CD4-positive, alpha-beta T cell treated with Interleukin-4 for 1 hour (primary cell): ENCODE results near the gene KRR1.
"Not testable (repeated sequence)": the region's sequence is repeated elsewhere in the genome, so short reads cannot be mapped to it uniquely, and the experiment has no call there.

Source experiments
- DNase-seq, 2 donors: peaks; one replicate each; pipeline ENCODE4 v3.0.0-alpha.2; 2020 to 2022

The KRR1 gene

GRCh38 chr12:75522124-75522523 is 10.7 kb upstream of the KRR1 start:
- not testable (repeated sequence) for DNase-seq

DNA sequence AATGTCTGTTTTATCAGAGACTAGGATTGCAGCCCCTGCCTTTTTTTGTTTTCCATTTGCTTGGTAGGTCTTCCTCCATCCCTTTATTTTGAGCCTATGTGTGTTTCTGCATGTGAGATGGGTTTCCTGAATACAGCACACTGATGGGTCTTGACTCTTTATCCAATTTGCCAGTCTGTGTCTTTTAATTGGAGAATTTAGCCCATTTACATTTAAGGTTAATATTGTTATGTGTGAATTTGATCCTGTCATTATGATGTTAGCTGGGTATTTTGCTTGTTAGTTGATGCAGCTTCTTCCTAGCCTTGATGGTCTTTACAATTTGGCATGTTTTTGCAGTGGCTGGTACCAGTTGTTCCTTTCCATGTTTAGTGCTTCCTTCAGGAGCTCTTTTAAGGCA is 9.8 kb upstream of the KRR1 start:
- not testable (repeated sequence) for DNase-seq

DNA sequence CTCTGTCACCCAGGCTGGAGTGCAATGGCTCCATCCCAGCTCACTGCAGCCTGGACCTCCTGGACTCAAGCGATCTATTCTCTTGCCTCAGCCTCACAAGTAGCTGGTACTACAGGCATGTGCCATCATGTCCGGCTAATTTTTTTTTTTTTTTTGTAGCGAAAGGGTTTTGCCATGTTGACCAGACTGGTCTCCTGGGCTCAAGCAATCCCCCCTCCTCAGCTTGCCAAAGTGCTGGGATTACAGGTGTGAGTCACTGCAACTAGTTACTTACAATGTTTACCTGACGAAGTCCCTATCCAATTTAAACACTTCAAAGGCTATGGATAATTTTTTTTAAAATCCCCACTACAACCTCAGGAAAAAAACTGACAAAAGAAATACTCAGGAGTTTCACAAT is 1.8 kb downstream of the KRR1 start:
- no peak for DNase-seq

DNA sequence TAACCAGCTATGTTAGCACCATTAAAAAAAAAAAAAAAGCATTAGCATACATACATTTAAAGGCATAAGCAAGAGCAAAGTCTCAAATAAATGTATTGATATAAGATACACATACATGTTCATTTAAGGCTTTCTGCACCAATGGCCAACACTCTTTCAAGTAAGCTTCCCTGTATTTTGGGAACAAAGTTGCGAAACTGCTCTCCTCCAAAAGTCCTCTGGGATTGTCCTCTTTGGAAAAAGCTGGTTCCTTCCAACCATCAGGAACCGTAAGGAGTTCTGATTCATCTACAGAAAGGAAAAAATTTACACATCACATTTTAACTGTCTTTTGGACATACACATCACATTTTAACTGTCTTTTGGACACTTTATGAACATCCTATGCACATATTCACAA is 3.2 kb downstream of the KRR1 start:
- DNase-seq = no peak

- DNase-seq = no peak
Observed at GRCh38 chr12:75507086-75507485, 4.3 kb downstream of the KRR1 start.

DNA sequence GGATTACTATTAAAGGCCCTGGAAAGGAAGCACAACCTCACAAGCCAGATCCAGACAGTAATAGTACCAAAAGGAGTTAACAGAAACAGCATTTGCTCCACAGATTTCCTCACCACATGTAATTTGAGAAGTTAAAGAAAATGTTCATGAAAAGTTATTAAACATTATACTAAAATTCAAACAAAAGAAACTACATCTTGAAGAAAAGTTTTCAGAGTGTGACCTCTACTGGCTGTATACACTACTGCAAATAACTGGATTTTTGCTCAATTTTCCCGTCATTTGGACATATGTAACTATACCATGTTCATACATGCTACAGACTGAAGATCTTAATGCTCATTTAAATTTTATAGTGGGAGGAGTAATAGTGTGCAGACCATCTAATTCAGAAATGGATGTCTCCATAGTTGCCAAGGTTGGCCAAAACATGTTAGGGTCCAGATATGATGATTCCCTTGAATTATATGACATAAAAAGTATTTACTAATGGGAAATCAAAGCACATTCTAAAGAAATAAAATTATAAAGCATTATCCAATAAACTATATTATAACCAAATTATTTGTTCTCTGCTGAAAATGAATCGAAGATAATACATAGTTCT is 5.6 kb downstream of the KRR1 start:
- peak in 1 of 2 donors; percentile 57 for DNase-seq

GRCh38 chr12:75503866-75504265 is 7.5 kb downstream of the KRR1 start:
- no peak for DNase-seq

GRCh38 chr12:75503459-75503858 is 8.0 kb downstream of the KRR1 start:
- DNase-seq = no peak

- DNase-seq = no peak
Observed at GRCh38 chr12:75491169-75491568, 20.2 kb downstream of the KRR1 start.

GRCh38 chr12:75489613-75490210 is 21.7 kb downstream of the KRR1 start:
- no peak for DNase-seq

DNA sequence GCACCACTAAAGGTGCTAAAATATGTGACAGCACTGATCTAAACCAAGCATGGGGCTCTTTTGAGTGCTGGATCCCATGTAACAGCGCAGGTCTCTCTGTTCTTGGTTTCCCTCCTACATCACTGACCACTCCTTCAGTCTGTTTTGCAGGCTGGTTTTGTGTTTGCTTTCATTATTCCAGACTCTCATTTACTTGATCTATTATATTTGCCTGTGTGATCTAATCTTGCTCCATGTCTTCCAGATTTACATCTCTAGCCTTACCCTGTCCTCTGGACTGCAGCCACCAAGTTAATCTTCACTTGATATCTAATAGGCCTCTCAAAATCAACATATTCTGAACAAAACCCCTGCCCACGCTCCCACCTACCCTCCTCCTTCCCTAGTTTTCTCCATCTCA is 22.2 kb downstream of the KRR1 start:
- no peak for DNase-seq

DNA sequence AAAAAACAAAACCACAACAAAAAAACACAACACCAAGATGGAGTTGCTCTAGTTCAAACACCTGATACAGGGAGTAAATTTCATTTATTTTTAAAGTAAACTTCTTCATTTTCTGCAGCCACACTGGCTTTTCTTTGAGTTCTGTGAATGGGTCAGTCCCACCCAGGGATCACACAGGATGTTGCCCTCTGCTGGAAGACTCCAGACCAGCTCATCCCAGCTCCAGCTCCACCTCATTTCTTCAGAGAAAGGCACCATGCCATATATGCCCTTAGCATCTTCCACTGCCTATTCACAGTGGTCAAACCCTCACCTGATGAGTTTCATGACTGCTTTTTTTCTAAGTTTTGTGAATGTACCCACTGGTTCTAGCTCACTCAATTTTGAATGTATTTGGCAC is 22.9 kb downstream of the KRR1 start:
- peak; percentile 34 to 44 for DNase-seq

DNA sequence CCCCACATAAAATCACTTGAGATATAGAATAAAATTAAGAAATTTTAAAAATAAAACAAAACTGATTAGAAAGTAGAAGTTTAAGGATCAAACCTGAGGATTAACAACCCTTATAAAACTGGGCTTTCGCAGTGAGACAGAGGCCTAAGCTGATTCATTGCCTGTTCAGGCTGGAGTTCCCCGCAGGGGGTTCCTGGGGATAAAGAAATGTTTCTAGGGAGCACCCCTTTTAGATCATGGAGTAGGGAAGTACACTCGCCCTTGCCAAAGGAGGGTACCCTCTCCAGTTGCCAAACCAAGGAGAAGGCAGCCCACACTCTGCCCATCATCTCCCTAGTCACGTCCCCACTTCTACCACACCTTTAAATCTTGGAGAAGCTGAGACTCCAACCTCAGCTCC is 24.1 kb downstream of the KRR1 start:
- DNase-seq = no peak

- not testable (repeated sequence) for DNase-seq
Observed at GRCh38 chr12:75484450-75484849, 27.0 kb downstream of the KRR1 start.

DNA sequence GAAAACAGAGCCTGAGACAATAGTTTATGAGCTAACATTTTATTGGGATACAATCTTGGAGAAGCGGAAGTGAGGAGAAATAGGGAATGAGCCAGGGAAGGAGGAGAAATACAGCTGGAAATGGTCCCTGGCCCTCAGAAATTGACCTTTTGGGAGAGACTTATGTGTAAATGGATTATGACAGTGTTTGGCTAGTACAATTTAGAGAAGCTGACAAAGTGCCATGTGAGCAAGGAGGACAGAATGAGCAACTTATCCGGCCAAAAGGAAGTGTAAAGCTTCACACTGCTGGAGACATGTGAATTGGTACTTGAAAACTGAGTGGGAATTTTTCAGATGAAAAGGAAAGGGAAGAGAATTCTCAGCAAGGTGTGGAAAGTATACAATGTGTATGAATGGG is 28.0 kb downstream of the KRR1 start:
- DNase-seq = no peak

DNA sequence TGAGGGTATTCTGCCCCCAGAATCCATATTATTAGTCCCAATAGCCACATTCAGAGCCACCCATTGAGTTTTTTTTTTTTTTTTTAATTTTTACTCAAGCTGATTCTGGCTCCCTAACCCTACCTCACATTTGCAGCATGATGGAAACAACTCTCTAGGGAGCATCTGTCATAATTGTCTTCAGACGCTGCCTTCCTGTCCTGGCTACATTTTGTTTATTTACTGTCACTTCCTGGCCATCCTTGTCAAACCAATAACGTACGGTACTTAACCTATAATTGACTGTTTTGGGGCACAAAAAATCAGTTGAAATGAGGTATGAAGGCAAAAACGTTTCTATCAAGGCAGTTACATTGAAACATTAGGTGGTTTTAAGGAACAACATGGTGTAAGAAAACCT is 28.8 kb downstream of the KRR1 start:
- DNase-seq = peak; percentile 48 to 75

- DNase-seq = peak; percentile 29 to 53
Observed at GRCh38 chr12:75481774-75482173, 29.6 kb downstream of the KRR1 start.

DNA sequence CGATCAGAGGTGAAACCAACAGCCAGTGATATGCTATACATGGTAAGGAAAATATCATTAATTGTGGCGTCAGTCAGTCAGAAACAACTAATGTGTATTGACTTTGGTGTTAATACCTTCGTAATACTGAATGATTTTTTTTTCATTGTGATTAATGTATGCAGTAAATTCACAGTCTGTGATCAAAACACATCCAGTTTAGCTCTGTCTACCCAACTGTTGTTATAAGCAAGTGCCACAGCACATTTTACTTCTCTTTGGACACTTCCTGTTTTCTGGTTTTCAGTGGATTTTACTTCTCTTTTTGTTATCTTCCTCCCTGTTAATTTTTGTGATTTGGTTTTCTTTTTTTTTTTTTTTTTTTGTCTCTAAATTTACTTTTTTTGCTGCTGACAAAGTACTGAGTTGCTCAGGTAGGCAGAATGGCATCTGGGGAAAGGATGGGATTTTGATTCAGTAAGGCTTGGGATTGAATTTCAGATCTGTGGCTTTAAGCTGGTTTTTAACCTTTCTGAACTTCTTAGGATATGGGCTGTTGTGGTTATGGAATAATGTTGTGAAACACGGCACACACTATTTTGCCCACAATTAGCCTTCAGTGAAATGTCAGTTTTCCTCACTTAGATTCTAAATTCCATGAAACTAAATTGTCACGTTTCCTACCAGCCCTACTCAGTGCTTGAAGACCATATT is 30.2 kb downstream of the KRR1 start:
- no peak for DNase-seq

DNA sequence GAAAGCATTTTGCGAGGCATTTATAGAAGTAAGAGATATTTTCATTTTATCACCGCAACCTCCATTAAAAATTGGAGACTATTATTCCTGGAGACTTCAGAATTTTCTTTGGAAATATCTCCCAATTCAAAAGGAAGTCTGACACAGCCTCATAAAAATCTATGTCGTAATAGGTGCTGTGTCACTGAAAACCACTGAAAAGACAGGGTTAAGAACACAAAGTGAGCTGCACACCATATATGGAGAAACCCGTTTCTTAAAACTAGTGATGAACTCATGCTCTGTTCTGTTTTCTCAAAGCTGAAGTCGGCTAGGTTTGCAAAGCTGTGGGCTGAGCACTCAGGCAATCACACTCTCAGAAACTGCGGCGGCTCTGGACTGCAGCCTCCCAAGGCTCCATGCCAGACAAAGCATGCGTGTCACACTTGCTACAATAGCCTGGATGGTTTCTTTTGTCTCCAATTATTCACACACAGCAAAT is 30.9 kb downstream of the KRR1 start, which contains the start of gene GLIPR1:
Gene GLIPR1 (plus strand): TSS at position 287 of the 481 bp plus-strand sequence. CDS start 126 bp downstream, at position 413.
- DNase-seq = peak; percentile 83 to 91

GRCh38 chr12:75479963-75480461 is 31.4 kb downstream of the KRR1 start:
- peak in 1 of 2 donors; percentile 64 for DNase-seq

GRCh38 chr12:75478116-75478794 is 33.2 kb downstream of the KRR1 start:
- DNase-seq = peak; percentile 65 to 79

- DNase-seq = no peak
Observed at GRCh38 chr12:75477137-75477536, 34.3 kb downstream of the KRR1 start.

DNA sequence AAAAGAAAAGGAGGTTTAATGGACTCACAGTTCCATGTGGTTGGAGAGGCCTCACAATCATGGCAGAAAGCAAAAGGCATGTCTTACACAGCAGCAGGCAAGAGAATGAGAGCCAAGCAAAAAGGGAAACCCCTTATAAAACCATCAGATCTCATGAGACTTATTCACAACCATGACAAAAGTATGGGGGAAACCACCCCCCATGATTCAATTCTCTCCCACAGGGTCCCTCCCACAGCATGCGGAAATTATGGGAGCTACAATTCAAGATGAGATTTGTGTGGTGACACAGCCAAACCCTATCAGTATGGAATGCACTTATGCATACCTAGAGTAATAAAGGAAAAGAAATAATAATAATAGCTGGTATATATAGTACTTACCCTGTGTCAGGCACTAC is 35.3 kb downstream of the KRR1 start:
- no peak for DNase-seq
